Panc1 (cell line): Measurements from ENCODE around the gene UGT2B10. TPM values are rescaled to one million over a fixed set of nuclear protein-coding genes. Genes with fewer than 3 reads are reported as not detected.

Source experiments
- ATAC-seq: fragments of 200-7000 bp; cut with Tn5 transposase; 2 replicates; pipeline ENCODE4 v1.9.1; 2020; ENCODE audit warnings: mild to moderate bottlenecking, moderate library complexity
- BruUV-seq: library from RNA; stranded (reverse); fragments of 400-500 nt; replicated peaks from 2 replicates; lab custom pipeline; 2021; lab: Mats Ljungman, UMichigan
- CTCF ChIA-PET: fragments of 300-600 bp; sonication (Branson Sonifier 250); formaldehyde crosslinking; loops from one replicate; lab custom pipeline; 2022; ENCODE audit warnings: antibody characterized with exemption; lab: Charles Lee
- POLR2A ChIA-PET: fragments of 300-600 bp; sonication (Branson Sonifier 250); formaldehyde crosslinking; loops from one replicate; lab custom pipeline; 2022; ENCODE audit warnings: antibody characterized with exemption; lab: Charles Lee
- DNase-seq: peaks from one replicate; pipeline ENCODE4 v3.0.0-alpha.2; 2010; ENCODE audit warnings: low read depth, low spot score
- H3K27ac ChIP-seq: 2 replicates; pipeline ENCODE4 v1.5.1; 2011; ENCODE audit warnings: mild to moderate bottlenecking, low read length, inconsistent platforms
- H3K27me3 ChIP-seq: fragments of 200-500 bp; sonication (Bioruptor generic); 2 replicates; pipeline ENCODE4 v1.6.0; 2014; ENCODE audit warnings: low read length, inconsistent platforms; ENCODE audit not compliant: control insufficient read depth, insufficient read depth
- H3K36me3 ChIP-seq: fragments of 200-500 bp; sonication (Bioruptor generic); 2 replicates; pipeline ENCODE4 v1.5.1; 2014; ENCODE audit warnings: inconsistent platforms, mild to moderate bottlenecking, low read length, moderate library complexity; ENCODE audit not compliant: control insufficient read depth, insufficient read depth
- H3K4me1 ChIP-seq: 2 replicates; pipeline ENCODE4 v1.5.1; 2011; ENCODE audit warnings: inconsistent platforms, mild to moderate bottlenecking, low read length, moderate library complexity; ENCODE audit not compliant: control insufficient read depth, insufficient read depth
- H3K4me3 ChIP-seq, 2 experiments: 2 replicates each; pipeline ENCODE4 v1.5.1; 2011 to 2012; ENCODE audit warnings: low read depth in 2 of 2, low read length in 2 of 2, mild to moderate bottlenecking in 2 of 2, inconsistent platforms in 1 of 2, moderate library complexity in 1 of 2
- H3K9me3 ChIP-seq: fragments of 200-500 bp; sonication (Bioruptor generic); 2 replicates; pipeline ENCODE4 v1.5.1; 2014; ENCODE audit warnings: low read depth, mild to moderate bottlenecking, inconsistent platforms, low read length, moderate library complexity; ENCODE audit not compliant: control insufficient read depth, insufficient read depth
- CTCF ChIP-seq: fragments of 450-650 bp; IDR thresholded peaks from 2 replicates; pipeline ENCODE4 v1.5.1; 2017; ENCODE audit warnings: mild to moderate bottlenecking
- POLR2AphosphoS5 ChIP-seq: IDR thresholded peaks from 2 replicates; pipeline ENCODE4 v1.6.1; 2012; ENCODE audit warnings: mild to moderate bottlenecking, low read depth, low read length, moderate library complexity
- REST ChIP-seq, 2 experiments: IDR thresholded peaks; 2 replicates each; pipeline ENCODE4 v1.6.1; 2011 to 2012; ENCODE audit warnings: low read depth in 2 of 2, control low read depth in 1 of 2, low read length in 1 of 2, mild to moderate bottlenecking in 1 of 2, moderate library complexity in 1 of 2; ENCODE audit not compliant: insufficient read depth in 1 of 2
- SIN3A ChIP-seq: IDR thresholded peaks from 2 replicates; pipeline ENCODE4 v1.6.1; 2012; ENCODE audit warnings: low read depth, mild to moderate bottlenecking, low read length, moderate library complexity, borderline replicate concordance; ENCODE audit not compliant: insufficient read depth
- TCF7L2 ChIP-seq: IDR thresholded peaks from 2 replicates; pipeline ENCODE4 v1.6.1; 2011; ENCODE audit warnings: mild to moderate bottlenecking, low read depth, low read length, inconsistent platforms
- in situ Hi-C: cut with HindIII; loops from 2 replicates; pipeline ENCODE4 v1.10.0; 2016; ENCODE audit warnings: low sequenced_read_pairs, low pct_unique_long_range_greater_than_20kb
- intact Hi-C: fragments of 100-400 bp; cut with micrococcal nuclease; formaldehyde crosslinking; loops from one replicate; pipeline ENCODE4 v1.10.0; 2022; ENCODE audit not compliant: unreplicated experiment
- total RNA-seq: library from RNA; stranded (reverse); gene quantifications from one replicate; pipeline ENCODE4 v1.2.1, GENCODE V29; 2021; ENCODE audit not compliant: unreplicated experiment

UGT2B10 gene
- total RNA-seq, 1 experiment from 2014 or later = not detected

GRCh38 chr4:68803013-68803412 is 12.8 kb upstream of the UGT2B10 start:
- Histone ChIP-seq H3K9me3 (no peaks in the 10 kb centered on the region), H3K4me3 (no peak overlapping the region), H3K27me3 (no peaks in the 10 kb centered on the region), H3K4me1 (no peaks in the 10 kb centered on the region), H3K36me3 (no peaks in the 10 kb centered on the region), H3K27ac (no peak overlapping the region)
- DNase-seq (no peak), ATAC-seq (no peak)
- ChIA-PET POLR2A (no interaction called here), CTCF (no interaction called here)
- intact Hi-C loops (no loop called here), in situ Hi-C loops (no loop called here)
- no peak for TF ChIP-seq CTCF
- TF ChIP-seq TCF7L2 = no peak
- no peak for TF ChIP-seq REST (IDR thresholded peaks at IDR 0.05; ENCODE audit: insufficient read depth in 1 of 2, low read depth in 2 of 2, low read length in 1 of 2)
- TF ChIP-seq POLR2AphosphoS5 = no peak
- TF ChIP-seq SIN3A = no peak
- no TSS peak for BruUV-seq

- TF ChIP-seq TCF7L2 (no peak), SIN3A (no peak), CTCF (no peak), REST (IDR thresholded peaks at IDR 0.05; ENCODE audit: insufficient read depth in 1 of 2, low read depth in 2 of 2, low read length in 1 of 2) (no peak), POLR2AphosphoS5 (no peak)
Measured at GRCh38 chr4:68808060-68808459, 7.7 kb upstream of the UGT2B10 start.

More at GRCh38 chr4:68808060-68808459, 7.7 kb upstream of the UGT2B10 start:
- intact Hi-C loops (no loop called here), in situ Hi-C loops (no loop called here)
- H3K4me1 ChIP-seq = no peaks in the 10 kb centered on the region
- POLR2A ChIA-PET = no interaction called here
- H3K9me3 ChIP-seq = no peaks in the 10 kb centered on the region
- ATAC-seq (no peak), DNase-seq (no peak)
- CTCF ChIA-PET = no interaction called here
- no peaks in the 10 kb centered on the region for H3K36me3 ChIP-seq
- no TSS peak for BruUV-seq
- H3K4me3 ChIP-seq = no peak overlapping the region
- H3K27me3 ChIP-seq = no peaks in the 10 kb centered on the region
- H3K27ac ChIP-seq = no peak overlapping the region
